Stimulated activated CD8-positive, alpha-beta memory T cell treated with anti-CD3 and anti-CD28 coated beads, Interleukin-12 subunit alpha, Interleukin-12 subunit beta, amount 100 ng/mL, for 24 hours (primary cell): ENCODE results near the gene AP3S1.

ENCODE experiments used
- DNase-seq: peaks from one replicate; pipeline ENCODE4 v3.0.0-alpha.2; 2020; ENCODE audit errors: extremely low read depth

AP3S1 gene

DNA sequence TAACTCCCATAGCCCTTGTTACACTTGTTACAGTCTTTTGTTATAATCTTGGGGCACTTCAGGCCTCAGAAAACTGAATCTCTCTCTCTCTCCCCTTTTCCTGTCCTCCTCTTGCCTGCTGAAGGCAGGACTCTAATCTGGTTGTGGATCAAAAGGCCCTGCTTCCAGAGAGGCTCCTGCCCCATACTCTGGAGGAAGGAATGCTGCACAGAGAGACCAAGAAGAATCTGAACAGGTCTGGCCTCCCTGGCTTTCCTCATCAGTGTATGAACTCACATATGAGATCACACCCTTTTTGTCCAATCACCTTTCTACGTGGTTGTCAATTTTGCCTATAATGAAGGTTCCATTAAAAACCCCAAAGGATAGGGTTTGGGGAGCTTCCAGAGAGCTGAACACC lies 94.3 kb downstream of the AP3S1 start:
- no peak for DNase-seq

DNA sequence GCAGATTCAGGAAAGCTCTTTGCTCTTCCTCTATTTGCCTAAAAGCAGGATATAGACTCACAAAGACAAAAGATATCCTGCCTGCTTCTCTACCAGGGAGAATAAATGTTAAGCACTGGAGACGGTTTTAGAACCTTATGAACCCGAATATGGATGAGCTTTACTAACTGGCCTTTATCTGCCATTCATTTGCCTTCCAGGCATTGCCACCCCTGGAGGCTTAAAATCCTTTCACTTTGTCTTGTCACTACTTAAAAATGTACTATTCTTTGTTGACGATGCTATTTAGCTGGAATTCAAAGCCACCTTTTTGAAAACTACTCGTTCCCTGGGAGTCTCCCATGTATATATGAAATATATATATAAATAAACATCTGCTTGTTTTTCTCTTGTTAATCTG lies 97.3 kb downstream of the AP3S1 start:
- DNase-seq: no peak

DNA sequence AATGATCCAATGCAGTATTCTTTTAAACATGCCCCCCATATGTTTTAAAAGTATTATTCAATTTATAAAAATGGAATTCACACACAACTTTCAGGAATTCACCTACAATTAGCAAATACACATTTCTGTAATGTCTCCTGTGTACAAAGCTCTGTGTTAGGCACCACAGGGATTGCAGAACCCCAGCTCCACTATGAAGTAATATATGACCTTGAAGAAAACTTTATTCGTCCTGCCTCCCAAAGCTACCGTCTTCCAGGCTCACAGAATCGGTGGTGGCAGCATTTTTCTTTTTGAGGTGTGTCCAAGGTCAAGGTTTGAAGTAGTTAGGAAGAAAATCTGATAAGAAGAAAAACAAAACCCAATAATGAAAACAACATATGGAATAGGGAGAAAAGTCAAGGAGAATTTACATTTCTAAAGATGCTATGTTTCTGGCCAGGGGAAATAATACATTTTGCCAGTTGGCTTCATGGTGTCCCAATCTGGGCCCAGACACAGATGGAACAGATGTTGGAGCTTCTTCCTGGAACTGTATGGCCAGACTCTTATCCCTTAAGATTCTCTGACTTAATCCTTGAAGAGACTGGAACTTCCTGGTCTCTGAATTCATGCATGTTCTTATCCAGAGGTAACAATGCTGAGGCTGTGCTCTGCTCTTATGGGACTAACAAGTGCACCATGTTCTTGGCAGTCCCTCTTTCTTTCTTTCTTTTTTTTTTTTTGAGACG lies 98.5 kb downstream of the AP3S1 start:
- DNase-seq: no peak

DNA sequence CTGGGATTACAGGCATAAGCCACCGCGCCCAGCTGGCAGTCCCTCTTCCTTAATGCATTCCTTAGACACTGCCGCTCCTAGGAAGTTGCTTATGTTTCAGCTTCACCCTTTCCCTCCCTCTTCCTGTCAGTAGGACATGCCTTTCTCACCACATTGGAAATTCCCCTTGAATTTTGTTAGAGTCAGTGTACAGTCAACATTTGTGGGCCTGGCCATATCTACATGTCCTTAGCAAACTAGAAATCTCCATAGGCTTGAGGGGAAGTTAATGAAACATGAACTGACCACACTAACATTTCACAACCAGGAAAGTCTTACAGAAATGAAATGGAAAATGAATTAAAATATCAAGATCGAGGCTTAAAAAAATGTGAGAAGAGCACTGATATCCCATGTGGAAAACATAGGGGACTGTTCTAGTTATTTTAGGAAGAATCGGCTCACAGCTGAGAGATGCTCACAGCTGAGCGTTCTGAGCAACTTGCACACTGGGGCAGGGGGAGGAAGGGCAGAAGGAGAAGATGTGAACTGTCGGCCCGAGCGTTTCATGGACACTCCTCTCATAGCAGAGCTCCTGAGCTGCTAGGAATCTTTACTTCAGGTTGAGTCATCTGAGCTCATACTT lies 99.4 kb downstream of the AP3S1 start:
- no peak for DNase-seq

DNA sequence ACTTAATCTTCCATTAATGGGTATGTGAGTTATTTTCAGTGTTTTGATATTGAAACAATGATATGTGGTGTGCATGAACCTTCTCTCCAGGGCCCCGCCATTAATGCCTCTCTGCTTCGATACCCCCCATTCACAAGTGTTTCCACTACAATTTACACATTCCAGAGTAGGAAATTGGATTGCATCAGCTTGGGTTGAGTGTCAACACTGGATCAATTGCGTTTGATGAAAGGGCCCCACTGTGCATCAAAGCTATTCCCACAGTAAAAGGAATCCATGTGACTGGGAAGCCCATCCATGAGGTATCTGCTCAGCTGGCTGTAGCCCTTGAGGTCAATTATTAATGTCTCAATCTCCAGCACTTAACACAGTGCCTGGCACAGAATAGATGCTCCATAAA lies 102.8 kb downstream of the AP3S1 start:
- no peak for DNase-seq

DNA sequence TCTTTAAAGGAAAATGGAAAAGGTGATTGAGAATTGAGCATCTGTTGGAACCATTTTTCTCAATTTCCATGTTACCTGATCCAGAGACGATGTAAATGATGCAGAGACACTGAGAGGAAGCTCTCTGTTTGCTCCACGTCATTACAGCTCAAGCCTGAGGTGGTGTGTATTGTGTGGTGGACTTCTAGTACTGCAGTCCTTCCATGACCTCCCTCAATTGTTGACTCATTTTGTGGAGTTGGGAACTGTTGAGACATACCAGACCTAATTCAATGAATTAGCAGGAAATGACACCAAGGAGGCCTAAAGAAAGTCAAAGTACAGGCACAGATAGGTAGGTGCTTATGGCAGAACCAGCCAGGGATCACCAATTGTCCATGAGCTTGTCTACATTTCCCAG lies 104.9 kb downstream of the AP3S1 start:
- DNase-seq: no peak

DNA sequence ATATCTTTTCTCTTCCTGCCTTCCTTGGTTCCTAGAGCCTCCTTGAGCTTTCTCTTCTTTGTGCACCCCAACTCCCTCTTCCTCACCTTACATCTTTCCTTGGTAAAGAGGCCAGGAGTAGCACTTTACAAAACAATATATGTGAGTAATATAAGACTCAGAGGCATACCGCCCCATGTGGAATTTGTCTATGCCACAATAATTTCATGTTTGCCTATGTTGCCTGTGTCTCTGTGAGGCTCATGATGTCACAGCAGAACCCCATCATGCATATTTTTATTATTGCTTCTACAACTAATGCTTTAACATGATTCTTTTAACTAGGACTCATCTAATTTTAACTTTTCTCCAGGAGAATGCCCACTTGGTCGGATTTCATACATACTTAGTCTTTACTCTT lies 105.5 kb downstream of the AP3S1 start:
- no peak for DNase-seq

DNA sequence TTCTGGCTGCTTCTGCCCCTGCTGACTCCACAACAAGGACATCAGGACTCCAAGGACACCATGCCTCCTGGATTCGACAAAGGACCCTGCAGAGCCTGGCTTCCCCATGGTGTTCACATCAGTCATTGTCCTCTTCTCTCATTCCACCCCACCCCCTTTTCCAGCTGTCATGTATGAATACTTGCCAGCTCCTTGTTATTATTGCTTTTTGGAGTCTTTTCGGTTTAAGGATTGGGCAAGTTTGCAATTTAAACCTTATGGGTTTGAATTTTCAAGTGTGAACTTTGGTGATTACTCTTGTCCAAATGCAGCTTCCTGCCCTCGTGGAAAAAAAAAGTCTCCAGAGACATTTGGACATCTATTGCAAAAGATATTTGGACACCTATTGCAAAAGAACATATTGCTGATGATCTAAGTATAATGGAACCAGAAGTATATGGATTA lies 106.4 kb downstream of the AP3S1 start:
- DNase-seq: no peak

DNA sequence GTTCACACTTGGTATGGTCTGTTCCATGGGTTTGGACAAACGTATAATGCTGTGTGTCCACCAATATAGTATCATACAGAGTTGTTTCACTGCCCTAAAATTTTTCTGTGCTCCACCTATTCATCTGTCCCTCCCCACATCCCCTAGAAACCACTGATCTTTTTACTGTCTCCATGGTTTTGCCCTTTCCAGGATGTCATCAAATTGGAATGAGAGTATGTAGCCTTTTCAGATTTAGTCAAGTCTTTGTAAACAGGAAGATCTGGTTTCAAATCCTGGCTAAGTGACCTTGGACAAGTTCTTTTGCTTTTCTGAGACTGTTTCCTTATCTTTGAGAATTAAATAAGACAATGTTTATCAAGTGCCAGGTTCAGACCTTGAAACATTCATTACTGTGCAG lies 107.4 kb downstream of the AP3S1 start:
- no peak for DNase-seq

DNA sequence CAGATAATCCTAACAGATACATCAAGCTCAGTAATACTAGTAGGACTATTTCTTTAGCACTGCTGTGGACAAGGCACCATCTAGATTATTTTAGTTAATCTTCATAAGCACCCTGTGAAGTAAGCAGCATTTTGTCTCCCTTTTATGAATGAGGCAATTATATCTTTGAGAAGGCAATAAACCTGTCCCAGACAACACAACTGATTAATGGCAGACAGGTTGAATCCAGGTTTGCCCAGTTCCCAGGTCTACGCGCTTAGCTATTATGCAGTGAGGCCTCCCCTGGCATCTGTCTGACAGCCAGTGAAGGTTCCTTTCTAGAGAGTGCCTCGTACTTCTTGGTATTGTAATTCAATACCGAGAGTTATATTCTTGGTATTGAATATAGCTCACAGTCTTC lies 110.9 kb downstream of the AP3S1 start:
- DNase-seq: no peak

DNA sequence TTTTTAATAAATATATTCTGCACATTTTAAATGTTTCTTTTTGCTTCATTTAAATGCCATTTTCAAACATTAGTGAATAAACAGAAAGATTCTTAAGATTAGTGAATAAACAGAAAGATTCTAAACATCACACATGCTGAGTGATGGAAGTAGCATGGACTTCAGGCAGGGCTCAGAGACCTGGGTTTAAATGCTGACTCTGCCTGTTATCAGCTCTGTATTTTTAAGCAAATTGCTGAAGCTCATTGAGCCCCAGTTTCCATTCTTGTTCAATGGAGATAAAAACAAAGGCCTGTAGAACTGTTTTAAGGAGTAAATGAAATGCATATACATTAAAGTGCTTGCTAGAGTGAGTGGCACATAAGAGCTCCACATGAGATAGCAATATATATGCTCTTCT lies 112.4 kb downstream of the AP3S1 start:
- DNase-seq: no peak

DNA sequence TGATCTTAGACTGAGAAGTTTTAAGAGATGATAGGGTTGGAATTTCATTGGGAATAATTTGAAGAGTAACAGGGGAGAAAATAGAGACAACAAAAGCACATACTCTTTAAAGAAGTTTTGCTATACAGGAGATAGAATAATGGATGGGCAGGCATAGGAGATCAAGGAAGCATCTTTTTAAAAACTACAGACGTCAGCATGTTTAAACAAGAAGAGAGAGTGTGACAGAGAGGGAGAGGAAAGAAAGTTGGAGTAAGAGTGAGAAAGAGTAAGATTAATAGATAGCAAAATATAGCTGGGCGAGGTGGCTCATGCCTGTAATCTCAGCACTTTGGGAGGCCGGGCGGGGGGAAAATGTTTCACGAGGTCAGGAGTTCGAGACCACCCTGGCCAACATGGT lies 115.2 kb downstream of the AP3S1 start:
- DNase-seq: no peak

DNA sequence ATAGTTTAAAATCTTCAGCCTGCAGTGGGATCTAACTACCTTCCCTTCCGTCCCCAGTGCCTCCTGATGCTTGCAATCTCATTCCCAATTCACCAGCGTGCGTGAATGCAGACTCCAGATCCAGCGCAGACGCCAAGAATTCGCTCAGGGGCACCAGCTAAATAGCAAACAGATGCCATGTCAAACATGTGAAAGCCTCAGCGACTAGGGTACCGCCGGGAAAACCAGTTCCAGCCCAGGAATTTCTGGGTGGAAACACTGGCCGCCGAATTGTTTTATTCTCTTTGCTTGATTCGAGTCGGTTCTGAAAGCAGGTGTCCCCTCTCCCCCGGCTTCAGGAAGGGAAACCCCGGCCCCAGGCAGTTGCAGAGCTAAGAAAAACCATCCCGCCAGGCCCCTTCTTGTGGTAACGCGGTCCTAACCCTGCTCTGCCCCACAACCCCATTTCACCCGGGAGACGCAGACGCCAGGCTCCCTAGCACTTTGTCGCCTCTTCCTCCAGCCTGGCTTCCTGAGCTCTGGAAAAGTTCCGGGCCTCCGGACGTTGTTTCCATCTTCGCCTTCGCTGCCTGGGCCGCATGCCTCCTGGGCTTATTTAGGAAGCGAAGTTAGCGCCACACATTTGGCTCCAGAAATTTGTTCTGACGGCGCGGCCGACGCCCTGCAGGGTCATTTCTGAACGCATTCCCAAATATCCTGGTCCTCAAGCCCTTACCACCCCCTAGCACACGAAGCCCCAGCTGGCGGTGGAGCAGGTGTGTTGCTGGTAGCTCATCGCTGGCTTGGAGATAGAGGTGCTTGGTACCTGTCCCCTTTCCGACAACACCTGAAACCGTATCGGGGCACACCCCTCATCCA lies 119.9 kb downstream of the AP3S1 start:
- no peak for DNase-seq

DNA sequence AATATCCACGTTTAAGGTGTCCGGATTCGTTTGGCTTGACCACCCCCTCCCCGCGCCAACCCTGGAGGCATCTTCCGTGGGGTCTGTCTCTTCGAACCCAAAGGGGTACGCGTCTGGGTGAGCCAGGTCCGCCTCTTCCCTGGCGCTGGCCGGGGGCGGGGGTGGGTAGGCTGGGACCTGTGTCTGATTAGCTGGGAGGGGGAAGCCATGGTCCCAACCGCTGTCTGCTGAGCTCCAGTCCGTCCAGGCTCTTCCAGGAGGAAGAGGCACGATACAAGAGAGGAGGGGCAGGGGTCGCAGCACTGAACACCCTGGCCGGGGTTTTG lies 120.5 kb downstream of the AP3S1 start, which contains the start of gene LVRN:
LVRN (plus strand) TSS at position 237 of the 326 bp plus-strand sequence. CDS start 143 bp downstream, outside the sequence.
- no peak for DNase-seq

DNA sequence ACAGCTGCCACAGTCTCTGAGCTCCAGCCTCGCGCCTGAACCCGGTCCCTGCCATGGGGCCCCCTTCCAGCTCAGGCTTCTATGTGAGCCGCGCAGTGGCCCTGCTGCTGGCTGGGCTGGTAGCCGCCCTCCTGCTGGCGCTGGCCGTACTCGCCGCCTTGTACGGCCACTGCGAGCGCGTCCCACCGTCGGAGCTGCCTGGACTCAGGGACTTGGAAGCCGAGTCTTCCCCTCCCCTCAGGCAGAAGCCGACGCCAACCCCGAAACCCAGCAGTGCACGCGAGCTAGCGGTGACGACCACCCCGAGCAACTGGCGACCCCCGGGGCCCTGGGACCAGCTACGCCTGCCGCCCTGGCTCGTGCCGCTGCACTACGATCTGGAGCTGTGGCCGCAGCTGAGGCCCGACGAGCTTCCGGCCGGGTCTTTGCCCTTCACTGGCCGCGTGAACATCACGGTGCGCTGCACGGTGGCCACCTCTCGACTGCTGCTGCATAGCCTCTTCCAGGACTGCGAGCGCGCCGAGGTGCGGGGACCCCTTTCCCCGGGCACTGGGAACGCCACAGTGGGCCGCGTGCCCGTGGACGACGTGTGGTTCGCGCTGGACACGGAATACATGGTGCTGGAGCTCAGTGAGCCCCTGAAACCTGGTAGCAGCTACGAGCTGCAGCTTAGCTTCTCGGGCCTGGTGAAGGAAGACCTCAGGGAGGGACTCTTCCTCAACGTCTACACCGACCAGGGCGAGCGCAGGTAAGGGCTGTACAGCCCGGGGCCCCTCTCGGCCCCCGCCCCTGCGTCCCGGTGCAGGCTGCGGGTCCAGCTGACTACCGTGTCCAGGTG lies 121.0 kb downstream of the AP3S1 start:
- no peak for DNase-seq

DNA sequence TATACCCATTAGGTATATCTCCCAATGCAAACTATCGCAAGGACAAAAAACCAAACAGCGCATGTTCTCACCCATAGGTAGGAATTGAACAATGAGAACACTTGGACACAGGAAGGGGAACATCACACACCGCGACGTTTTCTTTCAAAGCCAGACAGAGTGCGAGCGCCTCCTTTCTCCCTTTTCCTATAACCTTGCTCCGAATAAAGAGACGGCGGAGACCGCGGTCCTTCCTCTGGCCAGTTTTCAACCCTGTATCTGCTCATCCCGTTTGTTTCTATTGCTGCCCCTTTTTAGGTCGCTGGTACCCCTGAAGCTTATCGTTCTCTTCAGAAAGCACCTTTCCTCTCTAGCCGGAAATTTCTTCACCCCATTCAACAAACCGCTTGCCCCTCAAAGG lies 121.8 kb downstream of the AP3S1 start:
- DNase-seq: no peak
